BLaER1 treated with 17β-estradiol and CSF1 and Interleukin-3, amounts not matched to agents 10 nM and 100 nM (cell line): ENCODE data around the gene EPB41L4B.
"Not testable (repeated sequence)": the region's sequence is repeated elsewhere in the genome, so short reads cannot be mapped to it uniquely, and the experiment has no call there.

ENCODE experiments used
- H3K27ac ChIP-seq, 11 experiments: shearing (Covaris generic); formaldehyde crosslinking; 2 replicates each; pipeline ENCODE4 v1.8.1; 2022
- H3K27me3 ChIP-seq, 11 experiments: shearing (Covaris generic); formaldehyde crosslinking; 2 replicates each; pipeline ENCODE4 v1.8.1; 2022
- H3K36me3 ChIP-seq, 11 experiments: shearing (Covaris generic); formaldehyde crosslinking; 2 replicates each; pipeline ENCODE4 v1.8.1; 2022
- H3K4me1 ChIP-seq, 10 experiments: shearing (Covaris generic); formaldehyde crosslinking; 2 replicates each; pipeline ENCODE4 v1.8.1; 2022
- H3K4me2 ChIP-seq, 11 experiments: shearing (Covaris generic); formaldehyde crosslinking; 2 replicates each; pipeline ENCODE4 v1.8.1; 2022
- H3K4me3 ChIP-seq, 10 experiments: shearing (Covaris generic); formaldehyde crosslinking; 2 replicates each; pipeline ENCODE4 v1.8.1; 2022
- H3K9ac ChIP-seq, 11 experiments: shearing (Covaris generic); formaldehyde crosslinking; 2 replicates each; pipeline ENCODE4 v1.8.1; 2022
- H3K9me3 ChIP-seq, 11 experiments: shearing (Covaris generic); formaldehyde crosslinking; replicated peaks in 1 of 11; 2 replicates each; pipeline ENCODE4 v1.8.1; 2022
- H4K20me1 ChIP-seq, 11 experiments: shearing (Covaris generic); formaldehyde crosslinking; 2 replicates each; pipeline ENCODE4 v1.8.1; 2022
- Cebpa-rat ChIP-seq, 11 experiments: shearing (Covaris generic); IDR thresholded peaks; 2 replicates each; pipeline ENCODE4 v1.8.1; 2022

The EPB41L4B gene

DNA sequence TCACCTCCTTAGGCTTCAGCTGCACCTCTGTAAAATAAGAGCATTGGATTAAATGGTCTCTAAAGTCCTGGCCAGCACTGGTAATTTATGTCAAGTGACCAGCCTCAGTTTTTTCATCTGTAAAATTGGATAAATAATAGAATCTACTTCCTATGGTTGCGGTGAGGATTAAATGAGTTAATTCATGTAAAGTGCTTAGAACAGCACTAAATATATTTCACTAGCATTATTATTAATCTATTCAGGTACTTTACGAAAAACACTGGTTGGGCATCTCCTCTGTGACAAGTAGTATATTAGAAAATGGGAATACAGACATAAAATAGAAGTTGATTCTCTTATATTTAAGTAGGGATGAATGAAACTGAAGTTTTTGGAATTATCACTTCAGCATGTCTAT, 187.3 kb downstream of the EPB41L4B start:
- Histone ChIP-seq H3K27me3 (no peaks in the 10 kb centered on the region), H3K4me3 (no peak overlapping the region), H4K20me1 (no peaks in the 10 kb centered on the region), H3K4me2 (no peak overlapping the region), H3K36me3 (no peaks in the 10 kb centered on the region), H3K27ac (no peak overlapping the region), H3K9me3 (no peaks in the 10 kb centered on the region), H3K9ac (no peak overlapping the region), H3K4me1 (peaks cover 5 to 10% (median 8%) of the 10 kb centered on the region in 10 experiments; a peak in 18 of 20 replicates)
- TF ChIP-seq Cebpa-rat (IDR thresholded peaks at IDR 0.05): no peak

DNA sequence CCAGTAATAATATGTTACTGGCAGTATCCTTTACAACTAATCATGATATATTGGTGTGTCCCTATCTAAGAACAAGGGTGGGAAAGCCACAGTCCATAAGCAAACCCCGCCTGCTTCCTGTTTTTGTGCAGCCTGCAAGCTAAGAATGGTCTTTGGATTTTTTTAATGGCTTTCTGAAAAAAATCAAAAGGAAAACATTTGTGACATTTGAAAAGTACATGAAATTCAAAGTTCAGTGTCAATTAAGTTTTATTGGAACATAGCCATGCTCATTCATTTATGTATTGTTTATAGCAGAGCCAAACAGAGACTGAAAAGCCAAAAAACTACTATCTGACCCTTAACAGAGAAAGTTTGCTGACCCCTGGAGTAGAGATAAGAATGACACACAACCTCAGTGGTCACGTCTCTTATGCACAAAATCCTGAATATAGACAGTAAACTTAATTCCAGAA, 188.3 kb downstream of the EPB41L4B start:
- Histone ChIP-seq H3K27ac (no peak overlapping the region), H3K27me3 (no peaks in the 10 kb centered on the region)
- no peak for TF ChIP-seq Cebpa-rat (IDR thresholded peaks at IDR 0.05)

DNA sequence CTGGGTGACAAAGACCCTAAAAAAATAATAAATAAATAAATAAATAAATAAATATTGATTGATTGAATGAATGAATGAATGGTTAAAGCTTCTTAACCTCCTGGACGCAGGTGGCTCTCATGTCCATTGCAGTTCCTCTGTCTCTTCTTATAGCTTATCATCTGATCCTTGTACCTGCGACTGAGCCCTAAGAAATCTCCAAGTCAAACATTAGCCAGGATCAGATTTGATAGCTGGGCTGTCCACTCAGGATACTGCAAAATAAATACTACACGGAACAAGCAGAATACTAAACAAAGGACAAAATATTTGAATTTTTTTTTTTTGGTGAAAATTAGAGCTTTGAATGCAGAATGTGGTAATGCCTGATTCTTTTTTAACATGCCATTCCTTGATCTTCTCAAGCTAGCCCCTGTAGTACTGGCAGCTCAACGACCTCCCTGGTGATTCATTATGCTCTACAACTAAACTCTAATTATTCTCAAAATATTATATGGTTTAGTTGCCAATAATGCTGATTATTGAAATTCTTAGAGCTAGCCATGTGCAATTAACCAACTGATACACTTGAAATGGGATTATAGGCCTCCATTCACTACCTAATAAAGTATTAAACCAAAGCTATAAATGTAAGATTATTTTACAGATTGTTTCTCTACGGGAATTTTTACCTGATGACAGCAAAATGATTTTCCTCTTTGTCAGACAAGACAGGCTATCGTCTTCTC, 191.2 kb downstream of the EPB41L4B start:
- Histone ChIP-seq H3K27ac (no peak overlapping the region), H3K27me3 (no peaks in the 10 kb centered on the region), H3K36me3 (no peaks in the 10 kb centered on the region), H3K4me2 (no peak overlapping the region), H3K9ac (no peak overlapping the region), H3K9me3 (no peaks in the 10 kb centered on the region), H3K4me1 (peaks cover 5 to 10% (median 8%) of the 10 kb centered on the region in 10 experiments; a peak in 18 of 20 replicates), H4K20me1 (no peaks in the 10 kb centered on the region), H3K4me3 (no peak overlapping the region)
- no peak for TF ChIP-seq Cebpa-rat (IDR thresholded peaks at IDR 0.05)

More for the DNA sequence above, 188.3 kb downstream of the EPB41L4B start:
- no peaks in the 10 kb centered on the region for H4K20me1 ChIP-seq
- H3K9ac ChIP-seq: no peak overlapping the region
- no peaks in the 10 kb centered on the region for H3K9me3 ChIP-seq
- H3K4me1 ChIP-seq: peaks cover 5 to 10% (median 8%) of the 10 kb centered on the region in 10 experiments; a peak in 18 of 20 replicates
- H3K4me3 ChIP-seq: no peak overlapping the region
- peak overlapping the region in 9 of 11 experiments; percentile 1 to 43 (median 24); a peak in 12 of 22 replicates for H3K4me2 ChIP-seq
- no peaks in the 10 kb centered on the region for H3K36me3 ChIP-seq

DNA sequence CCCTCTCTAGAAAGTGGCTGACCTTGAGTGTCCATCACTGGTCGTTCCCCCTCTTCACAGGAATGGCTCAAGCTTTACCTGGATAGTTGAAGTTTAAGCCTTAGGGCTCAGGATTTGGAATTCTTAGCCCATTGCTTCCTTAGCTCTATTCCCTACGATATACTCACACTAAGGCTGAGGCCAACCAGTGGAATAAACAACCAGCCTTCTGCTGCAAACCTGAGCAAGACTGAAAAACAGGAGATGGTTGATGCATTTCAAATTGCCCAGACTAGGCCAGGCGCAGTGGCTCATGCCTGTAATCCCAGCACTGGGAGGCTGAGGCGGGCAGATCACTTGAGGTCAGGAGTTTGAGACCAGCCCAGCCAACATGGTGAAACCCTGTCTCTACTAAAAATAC, 194.2 kb downstream of the EPB41L4B start:
- H3K36me3 ChIP-seq, H3K4me3 ChIP-seq, H4K20me1 ChIP-seq, H3K27ac ChIP-seq, H3K27me3 ChIP-seq, H3K4me2 ChIP-seq, H3K9me3 ChIP-seq, H3K9ac ChIP-seq: not testable (repeated sequence)
- H3K4me1 ChIP-seq: peaks cover 11 to 23% (median 23%) of the 10 kb centered on the region in 10 experiments

DNA sequence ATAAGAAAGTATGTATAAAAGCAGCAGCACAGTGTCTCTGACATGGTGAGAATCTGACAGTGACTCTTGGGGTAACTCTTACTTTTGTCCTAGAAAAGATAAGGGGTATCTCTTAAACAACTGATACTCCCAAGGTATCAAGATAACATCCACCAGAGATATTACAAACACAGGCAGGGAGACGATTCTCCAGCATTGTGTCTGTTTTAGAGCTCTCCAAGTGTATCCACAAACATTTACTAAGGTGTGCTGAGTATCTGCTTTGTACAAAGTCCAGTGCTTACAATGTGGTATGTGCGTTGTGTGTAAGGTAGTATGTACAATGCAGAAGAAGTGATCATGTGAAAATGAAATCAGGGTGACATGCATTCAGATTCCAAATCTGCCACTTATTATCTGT, 196.7 kb downstream of the EPB41L4B start:
- Histone ChIP-seq H3K36me3 (no peaks in the 10 kb centered on the region), H3K9ac (peak overlapping the region in 3 of 11 experiments; percentile 62 to 67 (median 67); a peak in 3 of 22 replicates), H3K27me3 (no peaks in the 10 kb centered on the region), H3K4me3 (no peak overlapping the region), H3K4me1 (peaks cover 17 to 36% (median 29%) of the 10 kb centered on the region in 10 experiments), H3K4me2 (peak overlapping the region in 9 of 11 experiments; percentile 51 to 79 (median 71); a peak in 15 of 22 replicates), H3K27ac (peak overlapping the region in 6 of 11 experiments; percentile 50 to 83 (median 78); a peak in 10 of 22 replicates), H3K9me3 (no peaks in the 10 kb centered on the region), H4K20me1 (peaks cover 1 to 6% (median 4%) of the 10 kb centered on the region in 11 experiments; a peak in 19 of 22 replicates)
- no peak for TF ChIP-seq Cebpa-rat (IDR thresholded peaks at IDR 0.05)

DNA sequence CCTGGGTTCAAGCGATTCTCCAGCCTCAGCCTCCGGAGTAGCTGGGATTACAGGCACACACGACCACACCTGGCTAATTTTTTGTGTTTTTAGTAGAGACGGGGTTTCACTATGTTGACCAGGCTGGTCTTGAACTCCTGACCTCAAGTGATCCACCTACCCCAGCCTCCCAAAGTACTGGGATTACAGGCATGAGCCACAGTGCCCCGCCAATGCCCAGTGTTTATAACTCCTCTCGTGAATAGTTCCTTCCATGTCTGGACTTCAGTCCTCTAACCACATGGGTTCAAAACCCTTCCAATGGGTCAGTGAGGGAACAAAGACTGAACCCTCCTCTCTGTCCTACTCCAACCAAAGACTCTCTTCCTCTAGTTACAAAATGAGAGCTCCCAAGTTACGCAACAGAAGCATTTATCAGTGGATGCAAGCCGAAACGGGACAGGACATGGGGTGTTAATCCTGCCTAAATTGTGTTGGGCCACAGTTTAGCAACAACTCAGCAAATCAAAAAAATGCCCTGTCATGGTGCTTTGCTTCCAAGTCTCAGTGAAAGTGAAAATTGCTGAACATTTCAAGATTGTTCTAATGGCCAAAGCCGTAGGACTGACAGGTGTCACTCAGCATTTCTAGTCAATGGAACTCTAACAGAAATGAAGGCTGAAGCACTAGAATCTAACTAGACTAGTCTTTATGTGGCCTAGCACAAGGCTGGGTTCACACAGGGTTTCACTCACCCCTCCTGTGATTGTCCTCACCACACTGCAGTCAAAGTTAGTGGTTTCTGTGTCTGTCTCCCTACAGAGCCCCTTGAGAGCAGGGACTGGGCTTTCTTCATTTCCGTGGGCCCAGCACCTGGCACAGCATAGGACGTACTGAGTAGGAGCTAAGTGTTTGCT, 197.9 kb downstream of the EPB41L4B start:
- H3K4me2 ChIP-seq: peak overlapping the region; percentile 34 to 79 (median 67)
- peaks cover 13 to 17% (median 16%) of the 10 kb centered on the region in 11 experiments; a peak in 19 of 22 replicates for H4K20me1 ChIP-seq
- peak overlapping the region in 9 of 11 experiments; percentile 28 to 83 (median 68); a peak in 18 of 22 replicates for H3K27ac ChIP-seq
- H3K4me3 ChIP-seq: no peak overlapping the region
- H3K36me3 ChIP-seq: no peaks in the 10 kb centered on the region
- H3K9me3 ChIP-seq: no peaks in the 10 kb centered on the region
- H3K27me3 ChIP-seq: no peaks in the 10 kb centered on the region
- peak in 8 of 11 experiments; percentile 50 to 87 (median 66); a peak in 13 of 22 replicates for TF ChIP-seq Cebpa-rat (IDR thresholded peaks at IDR 0.05)
- H3K9ac ChIP-seq: peak overlapping the region in 8 of 11 experiments; percentile 29 to 67 (median 55); a peak in 14 of 22 replicates
- peaks cover 26 to 42% (median 35%) of the 10 kb centered on the region in 10 experiments for H3K4me1 ChIP-seq
